Tibial artery (tissue), 4 donors: Measurements from ENCODE around the gene PIK3C2G.

Source experiments
- DNase-seq, 2 donors: peaks; one replicate each; pipeline ENCODE4 v3.0.0-alpha.2; 2019
- H3K27ac ChIP-seq, 2 donors: fragments of 200-600 bp; sonication (generic) in 1 of 2; 1 replicate in 1 of 2; 2 replicates in 1 of 2; pipeline ENCODE4 v1.5.1; 2018 to 2019; ENCODE audit warnings: mild to moderate bottlenecking in 1 of 2
- H3K27me3 ChIP-seq, 2 donors: fragments of 200-600 bp; sonication (generic) in 1 of 2; one replicate each; pipeline versions ENCODE4 v1.5.1 to v1.6.0; 2016 to 2019
- H3K36me3 ChIP-seq, 3 donors: fragments of 200-600 bp; sonication (generic) in 2 of 3; one replicate each; pipeline ENCODE4 v1.5.1; 2016 to 2019; ENCODE audit warnings: mild to moderate bottlenecking in 2 of 3
- H3K4me1 ChIP-seq, 4 donors: fragments of 200-600 bp; sonication (generic) in 2 of 4; 1 replicate in 3 of 4; 2 replicates in 1 of 4; pipeline ENCODE4 v1.5.1; 2016 to 2019
- H3K4me3 ChIP-seq, 2 donors: fragments of 200-600 bp; sonication (generic) in 1 of 2; 1 replicate in 1 of 2; 2 replicates in 1 of 2; pipeline ENCODE4 v1.5.1; 2018 to 2019; ENCODE audit warnings: mild to moderate bottlenecking in 2 of 2
- H3K9me3 ChIP-seq, 3 donors: fragments of 200-600 bp; sonication (generic) in 1 of 3; one replicate each; pipeline ENCODE4 v1.5.1; 2016 to 2019
- intact Hi-C: fragments of 100-400 bp; cut with DNase I; formaldehyde crosslinking; loops from one replicate; pipeline ENCODE4 v1.15.0; 2023; ENCODE audit warnings: low total_unique reads
- TF ChIP-seq, protein P1 (sequence below), 2 experiments: fragments of 200-600 bp in 1 of 2; fragments of 450-650 bp in 1 of 2; IDR thresholded peaks; one replicate each; pipeline ENCODE4 v1.5.1; 2017 to 2019; ENCODE audit warnings: antibody characterized with exemption in 2 of 2, mild to moderate bottlenecking in 1 of 2, moderate library complexity in 1 of 2

PIK3C2G gene

DNA sequence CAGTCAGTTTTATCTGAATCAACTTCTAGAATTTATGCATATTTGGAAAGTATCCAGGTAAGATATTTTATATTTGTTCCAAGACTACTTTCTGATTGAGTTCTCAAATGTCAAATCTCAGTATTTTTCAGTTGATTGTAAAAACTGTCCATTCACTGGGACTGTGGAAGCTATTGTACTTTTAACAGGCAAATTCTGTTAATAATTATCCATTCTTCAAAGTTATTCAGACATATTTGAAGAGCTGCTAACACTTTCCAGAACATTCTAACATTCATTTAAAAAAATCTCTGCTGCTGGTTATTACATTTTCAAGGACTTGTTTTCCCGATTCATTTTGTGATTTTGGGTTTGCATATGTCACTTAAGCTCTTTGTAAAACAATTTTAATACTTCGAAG, 59.7 kb downstream of the PIK3C2G start:
- TF ChIP-seq, protein P1, sequence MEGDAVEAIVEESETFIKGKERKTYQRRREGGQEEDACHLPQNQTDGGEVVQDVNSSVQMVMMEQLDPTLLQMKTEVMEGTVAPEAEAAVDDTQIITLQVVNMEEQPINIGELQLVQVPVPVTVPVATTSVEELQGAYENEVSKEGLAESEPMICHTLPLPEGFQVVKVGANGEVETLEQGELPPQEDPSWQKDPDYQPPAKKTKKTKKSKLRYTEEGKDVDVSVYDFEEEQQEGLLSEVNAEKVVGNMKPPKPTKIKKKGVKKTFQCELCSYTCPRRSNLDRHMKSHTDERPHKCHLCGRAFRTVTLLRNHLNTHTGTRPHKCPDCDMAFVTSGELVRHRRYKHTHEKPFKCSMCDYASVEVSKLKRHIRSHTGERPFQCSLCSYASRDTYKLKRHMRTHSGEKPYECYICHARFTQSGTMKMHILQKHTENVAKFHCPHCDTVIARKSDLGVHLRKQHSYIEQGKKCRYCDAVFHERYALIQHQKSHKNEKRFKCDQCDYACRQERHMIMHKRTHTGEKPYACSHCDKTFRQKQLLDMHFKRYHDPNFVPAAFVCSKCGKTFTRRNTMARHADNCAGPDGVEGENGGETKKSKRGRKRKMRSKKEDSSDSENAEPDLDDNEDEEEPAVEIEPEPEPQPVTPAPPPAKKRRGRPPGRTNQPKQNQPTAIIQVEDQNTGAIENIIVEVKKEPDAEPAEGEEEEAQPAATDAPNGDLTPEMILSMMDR (IDR thresholded peaks at IDR 0.05) = no peak
- H3K4me1 ChIP-seq = no peaks in the 10 kb centered on the region
- H3K27me3 ChIP-seq = no peaks in the 10 kb centered on the region
- no peak overlapping the region for H3K4me3 ChIP-seq
- DNase-seq = no peak
- no peaks in the 10 kb centered on the region for H3K36me3 ChIP-seq
- H3K27ac ChIP-seq = no peak overlapping the region
- intact Hi-C loops = no loop called here
- H3K9me3 ChIP-seq = no peaks in the 10 kb centered on the region

GRCh38 chr12:18323159-18323558, 61.8 kb downstream of the PIK3C2G start:
- Histone ChIP-seq H3K36me3 (no peaks in the 10 kb centered on the region), H3K27me3 (no peaks in the 10 kb centered on the region), H3K27ac (no peak overlapping the region), H3K4me3 (no peak overlapping the region), H3K9me3 (no peaks in the 10 kb centered on the region), H3K4me1 (no peaks in the 10 kb centered on the region)
- intact Hi-C loops = no loop called here
- no peak for DNase-seq
- TF ChIP-seq, protein P1 (IDR thresholded peaks at IDR 0.05) = no peak

DNA sequence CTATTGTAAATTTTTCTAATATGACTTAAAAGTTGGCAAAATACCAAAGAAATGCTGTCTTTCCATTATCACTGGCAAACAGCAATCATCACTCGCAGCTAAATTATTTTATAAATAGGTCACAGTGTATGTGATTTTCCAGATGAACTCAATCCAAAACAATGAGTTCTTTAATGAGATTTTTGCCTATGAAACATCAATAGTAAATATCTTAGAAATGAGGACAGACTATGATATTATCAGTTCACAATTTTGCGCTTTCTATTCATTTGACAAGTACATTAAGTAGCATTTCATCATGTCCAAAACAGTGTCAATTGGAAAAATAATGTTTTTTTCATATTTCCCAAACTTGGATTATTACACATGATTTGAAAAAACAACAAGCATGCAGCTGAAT, 65.7 kb downstream of the PIK3C2G start:
- H3K9me3 ChIP-seq = no peaks in the 10 kb centered on the region
- H3K36me3 ChIP-seq = no peaks in the 10 kb centered on the region
- TF ChIP-seq, protein P1 (IDR thresholded peaks at IDR 0.05) = no peak
- no peak overlapping the region for H3K4me3 ChIP-seq
- intact Hi-C loops = no loop called here
- H3K27me3 ChIP-seq = no peaks in the 10 kb centered on the region
- no peak overlapping the region for H3K27ac ChIP-seq
- no peaks in the 10 kb centered on the region for H3K4me1 ChIP-seq
- DNase-seq = no peak

- Histone ChIP-seq H3K4me1 (no peaks in the 10 kb centered on the region), H3K27me3 (no peaks in the 10 kb centered on the region), H3K4me3 (no peak overlapping the region), H3K27ac (no peak overlapping the region), H3K36me3 (no peaks in the 10 kb centered on the region), H3K9me3 (no peaks in the 10 kb centered on the region)
- TF ChIP-seq, protein P1 (IDR thresholded peaks at IDR 0.05) = no peak
- no peak for DNase-seq
- intact Hi-C loops = no loop called here
These were observed 70.9 kb downstream of the PIK3C2G start for GRCh38 chr12:18332173-18332572.

DNA sequence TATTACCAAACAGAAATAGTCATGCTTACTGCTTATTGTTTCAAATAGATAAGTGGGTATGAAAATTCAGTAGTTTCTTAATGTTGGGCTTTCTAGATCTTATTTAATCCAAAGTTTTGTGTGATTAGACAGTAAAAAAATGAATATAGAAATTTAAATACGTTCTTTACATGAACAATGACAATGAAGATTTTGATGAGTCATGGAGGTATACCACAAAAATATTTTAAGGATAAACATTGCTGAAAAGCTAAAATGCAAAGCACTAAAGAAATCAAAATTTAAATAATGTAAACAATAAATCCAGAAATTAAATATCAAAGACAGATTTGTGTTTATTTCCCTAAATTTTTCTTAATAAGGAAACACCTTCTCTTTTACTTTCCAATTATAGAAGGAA, 78.3 kb downstream of the PIK3C2G start:
- no peak for DNase-seq
- TF ChIP-seq, protein P1 (IDR thresholded peaks at IDR 0.05) = no peak
- intact Hi-C loops = no loop called here
- no peaks in the 10 kb centered on the region for H3K27me3 ChIP-seq
- no peak overlapping the region for H3K27ac ChIP-seq
- no peaks in the 10 kb centered on the region for H3K36me3 ChIP-seq
- H3K9me3 ChIP-seq = no peaks in the 10 kb centered on the region
- H3K4me1 ChIP-seq = no peaks in the 10 kb centered on the region
- no peak overlapping the region for H3K4me3 ChIP-seq

GRCh38 chr12:18340186-18340585, 78.9 kb downstream of the PIK3C2G start:
- TF ChIP-seq, protein P1 (IDR thresholded peaks at IDR 0.05) = no peak
- H3K27me3 ChIP-seq = no peaks in the 10 kb centered on the region
- no peak overlapping the region for H3K27ac ChIP-seq
- no peak overlapping the region for H3K4me3 ChIP-seq
- H3K36me3 ChIP-seq = no peaks in the 10 kb centered on the region
- H3K9me3 ChIP-seq = no peaks in the 10 kb centered on the region
- intact Hi-C loops = no loop called here
- no peaks in the 10 kb centered on the region for H3K4me1 ChIP-seq
- no peak for DNase-seq
